ENCODE data around the gene CELA2A. TPM values are rescaled to one million over a fixed set of nuclear protein-coding genes. Genes with fewer than 3 reads are reported as not detected.
"Not testable (repeated sequence)": the region's sequence is repeated elsewhere in the genome, so short reads cannot be mapped to it uniquely, and the experiment has no call there.

The CELA2A gene
- total RNA-seq, 6 donors from 2014 or later = 0.83 to 2.3 TPM; not detected in 4

DNA sequence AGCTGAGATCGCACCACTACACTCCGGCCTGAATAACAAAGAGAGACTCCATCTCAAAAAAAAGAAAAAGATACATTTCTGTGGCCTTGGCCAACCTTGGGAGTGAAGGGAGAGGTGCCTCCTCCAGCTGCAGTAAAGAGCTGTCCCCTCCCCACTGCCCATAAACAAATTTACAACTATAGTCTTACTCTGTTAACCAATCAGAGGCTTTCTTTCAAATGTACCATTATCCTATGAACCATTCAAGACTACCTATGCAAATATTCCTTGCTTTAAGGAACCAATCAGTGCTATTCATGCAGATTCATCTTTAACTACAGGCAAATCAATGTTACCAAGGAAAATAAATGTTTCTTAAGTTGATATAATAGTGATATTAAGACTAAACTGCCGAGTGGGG lies 20.4 kb downstream of the CELA2A start:
- no peaks in the 10 kb centered on the region for H3K9me3 ChIP-seq
- no peak overlapping the region for H3K27ac ChIP-seq
- no peak for DNase-seq
- H3K4me3 ChIP-seq = no peak overlapping the region
- WGBS, 2 donors = 87 to 93% methylated on average over 3 of the region's 3 CpGs
- no peaks in the 10 kb centered on the region for H3K36me3 ChIP-seq
- H3K27me3 ChIP-seq = no peaks in the 10 kb centered on the region
- TF ChIP-seq EP300 (IDR thresholded peaks at IDR 0.05) (no peak), POLR2A (IDR thresholded peaks at IDR 0.05) (no peak), POLR2AphosphoS5 (IDR thresholded peaks at IDR 0.05) (no peak), CTCF (IDR thresholded peaks at IDR 0.05) (no peak)
- ATAC-seq (ENCODE audit: low FRiP score in 2 of 2) = no peak
- no peaks in the 10 kb centered on the region for H3K4me1 ChIP-seq

- TF ChIP-seq POLR2AphosphoS5 (IDR thresholded peaks at IDR 0.05) (no peak), POLR2A (IDR thresholded peaks at IDR 0.05) (no peak), EP300 (IDR thresholded peaks at IDR 0.05) (no peak), CTCF (IDR thresholded peaks at IDR 0.05) (no peak)
- ATAC-seq (ENCODE audit: low FRiP score in 2 of 2) (no peak), DNase-seq (no peak)
- Histone ChIP-seq H3K27me3 (no peaks in the 10 kb centered on the region), H3K36me3 (no peaks in the 10 kb centered on the region), H3K9me3 (no peaks in the 10 kb centered on the region), H3K27ac (no peak overlapping the region), H3K4me3 (no peak overlapping the region), H3K4me1 (no peaks in the 10 kb centered on the region)
- WGBS, 2 donors = 84 to 88% methylated on average over 5 of the region's 5 CpGs
These were observed 21.2 kb downstream of the CELA2A start for GRCh38 chr1:15477646-15478212.

DNA sequence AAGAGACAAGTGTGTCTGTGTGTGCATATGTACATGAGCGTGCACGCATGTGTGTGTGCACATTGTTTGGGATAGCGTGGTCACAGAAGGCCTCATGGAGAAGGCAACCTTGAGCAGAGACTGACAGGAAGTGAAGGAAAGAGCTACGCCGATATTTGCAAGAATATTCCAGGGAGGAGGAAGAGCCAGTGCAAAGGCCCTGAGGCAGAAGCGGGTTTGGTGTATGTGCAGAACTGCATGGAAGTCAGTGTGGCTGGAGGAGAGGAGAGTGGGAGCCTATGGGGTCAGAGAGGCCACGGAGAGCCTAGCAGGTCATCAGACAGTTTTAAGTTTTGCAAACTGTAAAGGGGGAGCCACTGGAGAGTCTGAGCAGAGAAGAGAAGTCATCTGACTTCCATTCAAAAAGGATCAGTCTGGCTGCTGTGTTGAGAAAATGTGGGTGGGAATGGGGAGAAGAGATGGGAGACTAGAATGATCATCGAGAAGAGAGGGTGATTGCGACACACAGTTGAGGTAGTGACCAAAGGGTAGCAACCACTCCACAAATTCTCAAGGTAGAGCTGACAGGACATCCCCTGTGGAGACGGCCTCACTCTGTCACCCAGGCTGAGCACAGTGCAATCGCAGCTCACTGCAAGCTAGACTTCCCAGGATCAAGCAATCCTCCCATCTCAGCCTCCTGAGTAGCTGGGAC lies 23.3 kb downstream of the CELA2A start:
- TF ChIP-seq POLR2AphosphoS5 (IDR thresholded peaks at IDR 0.05) (no peak), POLR2A (IDR thresholded peaks at IDR 0.05) (no peak), EP300 (IDR thresholded peaks at IDR 0.05) (no peak), CTCF (IDR thresholded peaks at IDR 0.05) (no peak)
- Histone ChIP-seq H3K4me3 (no peak overlapping the region), H3K9me3 (no peaks in the 10 kb centered on the region), H3K27me3 (no peaks in the 10 kb centered on the region), H3K4me1 (no peaks in the 10 kb centered on the region), H3K27ac (no peak overlapping the region), H3K36me3 (no peaks in the 10 kb centered on the region)
- ATAC-seq (ENCODE audit: low FRiP score in 2 of 2) = no peak
- no peak for DNase-seq
- 88 to 93% methylated on average over 11 of the region's 11 CpGs for WGBS, 2 donors

DNA sequence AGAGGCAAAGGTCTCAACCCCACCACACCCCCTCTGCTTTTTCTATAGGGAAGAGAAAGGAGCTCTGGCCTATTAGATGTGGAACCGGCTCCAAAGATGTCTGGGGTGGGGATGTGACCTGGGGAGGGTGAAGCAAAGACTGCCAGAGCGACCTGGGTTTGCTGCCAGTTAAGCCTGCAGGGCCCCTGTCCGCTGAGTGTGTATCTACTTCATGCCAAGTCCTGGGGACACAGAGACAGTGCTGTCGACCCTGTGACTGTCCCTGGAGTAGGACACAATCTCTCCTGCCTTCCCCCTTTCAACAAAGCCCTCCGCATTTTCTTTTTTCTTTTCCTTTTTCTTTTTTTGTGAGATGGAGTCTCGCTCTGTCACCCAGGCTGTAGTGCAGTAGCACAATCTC lies 25.9 kb downstream of the CELA2A start:
- not testable (repeated sequence) for ATAC-seq (ENCODE audit: low FRiP score in 2 of 2); DNase-seq; H3K9me3 ChIP-seq; H3K36me3 ChIP-seq; H3K27ac ChIP-seq; H3K4me3 ChIP-seq; H3K27me3 ChIP-seq; H3K4me1 ChIP-seq
- WGBS, 2 donors = 81 to 90% methylated on average over 6 of the region's 6 CpGs

DNA sequence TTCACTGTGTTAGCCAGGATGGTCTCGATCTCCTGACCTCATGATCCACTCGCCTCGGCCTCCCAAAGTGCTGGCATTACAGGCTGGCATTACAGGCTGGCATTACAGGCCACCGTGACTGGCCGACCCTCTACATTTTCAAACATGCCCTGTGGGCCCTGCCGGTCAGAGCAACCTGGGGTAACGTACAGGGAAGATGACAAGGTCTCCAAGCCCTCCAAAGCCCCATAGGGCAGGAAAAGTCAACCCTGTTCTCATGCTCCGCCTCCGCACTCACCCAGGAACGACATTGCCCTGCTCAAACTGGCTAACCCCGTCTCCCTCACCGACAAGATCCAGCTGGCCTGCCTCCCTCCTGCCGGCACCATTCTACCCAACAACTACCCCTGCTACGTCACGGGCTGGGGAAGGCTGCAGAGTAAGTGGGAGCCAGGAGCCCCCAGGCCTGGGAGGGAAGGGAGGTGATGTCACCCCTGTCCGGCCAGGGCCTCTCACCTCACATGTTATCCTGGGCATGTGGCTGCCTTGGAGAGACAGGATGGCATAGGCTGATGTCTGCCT lies 26.5 kb downstream of the CELA2A start:
- H3K36me3 ChIP-seq; ATAC-seq (ENCODE audit: low FRiP score in 2 of 2); H3K4me1 ChIP-seq; H3K27ac ChIP-seq; H3K9me3 ChIP-seq; DNase-seq; H3K4me3 ChIP-seq; H3K27me3 ChIP-seq: not testable (repeated sequence)
- 78 to 79% methylated on average over 13 to 16 of the region's 16 CpGs for WGBS, 2 donors

DNA sequence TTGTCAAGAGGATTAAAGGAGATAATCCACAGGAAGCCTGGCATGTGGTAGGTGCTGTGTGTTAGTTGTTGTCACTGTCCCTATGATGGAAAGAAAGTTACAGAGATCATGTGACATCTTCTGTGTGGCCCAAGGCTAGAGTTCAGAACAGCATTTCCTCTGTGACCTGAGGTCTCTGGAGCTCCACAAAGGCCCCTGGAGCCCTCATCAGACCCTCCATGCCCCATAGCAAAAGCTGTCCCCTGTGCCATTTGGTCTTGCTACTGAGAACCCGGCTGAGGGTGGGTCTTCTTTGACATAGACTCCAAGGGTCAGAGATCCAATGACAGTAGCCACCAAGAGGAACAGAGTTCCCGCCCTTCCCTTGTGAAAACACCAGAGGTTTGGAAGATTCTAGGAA lies 27.4 kb downstream of the CELA2A start:
- Histone ChIP-seq H3K27me3 (no peaks in the 10 kb centered on the region), H3K4me1 (no peaks in the 10 kb centered on the region), H3K4me3 (no peak overlapping the region), H3K27ac (no peak overlapping the region), H3K36me3 (peaks cover 0 to 9% (median 0%) of the 10 kb centered on the region in 4 donors), H3K9me3 (no peaks in the 10 kb centered on the region)
- WGBS, 2 donors = 87 to 94% methylated on average over 2 of the region's 2 CpGs
- ATAC-seq (ENCODE audit: low FRiP score in 2 of 2) (no peak), DNase-seq (no peak)
- TF ChIP-seq POLR2AphosphoS5 (IDR thresholded peaks at IDR 0.05) = no peak
- no peak for TF ChIP-seq EP300 (IDR thresholded peaks at IDR 0.05)
- no peak for TF ChIP-seq CTCF (IDR thresholded peaks at IDR 0.05)

DNA sequence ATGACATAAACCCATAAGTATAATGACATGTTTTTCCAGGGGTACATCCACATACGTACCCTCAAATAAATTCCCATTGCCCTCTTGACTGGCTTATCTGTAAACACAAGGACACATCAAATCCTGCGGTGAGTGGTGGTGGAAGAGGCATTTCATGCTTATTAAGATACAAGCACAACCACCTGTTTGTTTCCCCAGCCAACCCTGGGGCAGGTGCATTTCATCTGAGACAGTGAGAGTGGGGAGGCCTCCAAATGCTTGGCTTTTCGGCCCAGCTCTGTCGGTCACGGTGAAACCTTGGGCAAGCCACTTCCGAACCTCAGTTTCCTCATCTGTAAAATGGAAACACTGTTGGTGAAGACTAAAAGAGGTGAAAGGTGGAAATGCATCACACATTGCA lies 27.9 kb downstream of the CELA2A start:
- not testable (repeated sequence) for ATAC-seq (ENCODE audit: low FRiP score in 2 of 2)

More for the DNA sequence above, 27.9 kb downstream of the CELA2A start:
- 96% methylated on average over 6 of the region's 6 CpGs for WGBS, 2 donors
- H3K4me3 ChIP-seq, DNase-seq, H3K27me3 ChIP-seq, H3K9me3 ChIP-seq, H3K4me1 ChIP-seq, H3K36me3 ChIP-seq, H3K27ac ChIP-seq: not testable (repeated sequence)

Measured in upper lobe of left lung (tissue), 6 donors.